ENCODE data around the gene AGRN.

- TF ChIP-seq, protein P1, sequence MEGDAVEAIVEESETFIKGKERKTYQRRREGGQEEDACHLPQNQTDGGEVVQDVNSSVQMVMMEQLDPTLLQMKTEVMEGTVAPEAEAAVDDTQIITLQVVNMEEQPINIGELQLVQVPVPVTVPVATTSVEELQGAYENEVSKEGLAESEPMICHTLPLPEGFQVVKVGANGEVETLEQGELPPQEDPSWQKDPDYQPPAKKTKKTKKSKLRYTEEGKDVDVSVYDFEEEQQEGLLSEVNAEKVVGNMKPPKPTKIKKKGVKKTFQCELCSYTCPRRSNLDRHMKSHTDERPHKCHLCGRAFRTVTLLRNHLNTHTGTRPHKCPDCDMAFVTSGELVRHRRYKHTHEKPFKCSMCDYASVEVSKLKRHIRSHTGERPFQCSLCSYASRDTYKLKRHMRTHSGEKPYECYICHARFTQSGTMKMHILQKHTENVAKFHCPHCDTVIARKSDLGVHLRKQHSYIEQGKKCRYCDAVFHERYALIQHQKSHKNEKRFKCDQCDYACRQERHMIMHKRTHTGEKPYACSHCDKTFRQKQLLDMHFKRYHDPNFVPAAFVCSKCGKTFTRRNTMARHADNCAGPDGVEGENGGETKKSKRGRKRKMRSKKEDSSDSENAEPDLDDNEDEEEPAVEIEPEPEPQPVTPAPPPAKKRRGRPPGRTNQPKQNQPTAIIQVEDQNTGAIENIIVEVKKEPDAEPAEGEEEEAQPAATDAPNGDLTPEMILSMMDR (IDR thresholded peaks at IDR 0.05), result no peak
- no peak for TF ChIP-seq EP300 (IDR thresholded peaks at IDR 0.05)
These were observed 17.7 kb downstream of the AGRN start for GRCh38 chr1:1037366-1038327.
